ENCODE data around the gene RPL3. TPM values are rescaled to one million over a fixed set of nuclear protein-coding genes. Genes with fewer than 3 reads are reported as not detected.

The RPL3 gene
- total and polyA plus RNA-seq, 2 of the 4 experiments (the other 2 are of a cell fraction), result 2,871 to 3,312 TPM

DNA sequence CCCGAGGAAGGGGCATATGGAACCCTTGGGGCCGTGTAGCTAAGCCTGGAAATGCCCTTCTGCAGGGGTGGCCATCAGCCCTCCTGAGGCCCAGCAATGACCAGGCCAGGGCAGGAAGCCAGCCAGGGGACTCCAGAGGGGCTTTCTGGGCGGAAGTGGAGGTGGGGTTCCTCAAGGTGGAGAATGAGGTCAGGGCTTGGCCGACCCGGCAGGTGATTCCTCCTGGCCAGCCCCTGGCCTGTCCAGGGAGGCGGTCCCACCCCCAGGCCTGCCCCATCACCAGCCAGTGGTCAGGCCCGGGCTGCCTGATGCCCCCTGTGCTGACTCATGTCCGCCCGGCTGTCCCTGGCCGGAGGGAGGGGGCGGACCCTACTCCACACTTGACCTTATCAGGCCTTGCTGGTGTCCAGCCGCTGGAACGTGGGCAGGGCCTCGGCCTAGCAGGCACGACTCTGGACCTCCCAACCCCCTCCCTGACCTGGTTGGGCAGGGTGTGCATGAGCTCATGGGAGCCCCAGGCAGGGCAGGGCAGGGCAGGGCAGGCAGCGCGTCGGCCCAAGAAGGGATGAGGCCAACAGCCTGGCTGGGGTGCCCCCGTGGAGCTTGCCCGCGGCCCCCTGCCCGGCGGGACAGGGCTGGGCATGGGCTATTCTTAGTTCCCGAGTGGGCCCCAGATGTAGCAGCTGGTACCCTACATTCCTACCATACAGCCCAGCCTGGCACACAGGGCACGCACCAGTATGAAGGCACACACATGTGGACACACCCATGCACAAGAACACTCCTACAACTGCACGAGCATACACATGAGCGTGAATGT lies 35.9 kb downstream of the RPL3 start:
- peak overlapping the region; percentile 81 for H2AK9ac ChIP-seq (replicated peaks; ENCODE audit: low read depth, low read length, poor library complexity)
- dilution Hi-C loops (cut with HindIII; ENCODE audit: low sequenced_read_pairs, unreplicated experiment), result no loop called here
- no peaks in the 10 kb centered on the region for H3K36me3 ChIP-seq (ENCODE audit: control insufficient read depth, insufficient read depth, low read length)
- 0 out of 2 replicates have a peak overlapping the region, but pooled peaks have one; percentile 9 for H3K56ac ChIP-seq (ENCODE audit: extremely low read depth, insufficient read depth, low read length)
- ATAC-seq (ENCODE audit: low read depth), result peak; percentile 78
- H3K9me3 ChIP-seq (ENCODE audit: control insufficient read depth, insufficient read depth, low read length), result peaks cover 8% of the 10 kb centered on the region
- H3K27me3 ChIP-seq (ENCODE audit: control insufficient read depth, insufficient read depth, low read length), result no peaks in the 10 kb centered on the region
- H4K91ac ChIP-seq (ENCODE audit: insufficient read depth, low read depth, low read length), result peak overlapping the region; percentile 72
- H4K20me1 ChIP-seq (ENCODE audit: insufficient read depth, low read length), result no peaks in the 10 kb centered on the region
- peak overlapping the region; percentile 52 for H2BK5ac ChIP-seq (ENCODE audit: low read depth, low read length, poor library complexity, severe bottlenecking)
- H3K9me1 ChIP-seq (ENCODE audit: insufficient read depth, low read length), result peaks cover 13% of the 10 kb centered on the region
- peak overlapping the region; percentile 95 for H3K4ac ChIP-seq (ENCODE audit: low read depth, low read length)
- H3K9ac ChIP-seq (ENCODE audit: low read depth, low read length), result no peak overlapping the region
- peak overlapping the region; percentile 40 for H3K27ac ChIP-seq (ENCODE audit: insufficient read depth, low read length)
- peak overlapping the region; percentile 28 for H4K5ac ChIP-seq (ENCODE audit: low read depth, low read length)
- peak overlapping the region; percentile 73 for H3K14ac ChIP-seq (replicated peaks; ENCODE audit: low read depth, low read length)
- H4K8ac ChIP-seq (ENCODE audit: low read depth in 2 of 2, low read length in 2 of 2), result peak overlapping the region; percentile 89 to 91
- peak overlapping the region; percentile 78 for H2BK120ac ChIP-seq (ENCODE audit: low read depth, low read length)
- ChIA-PET POLR2A (ENCODE audit: unreplicated experiment) (interaction anchor here (0.6 kb wide), 1 partner anchor 30 kb away, joined by 7 read pairs; no protein-coding TSS in a partner anchor), CTCF (interaction anchor here (0.6 to 0.8 kb wide), 3 partner anchors 39 to 78 kb away, joined by 3 read pairs; no protein-coding TSS in a partner anchor)
- H3K18ac ChIP-seq (ENCODE audit: low read depth, low read length), result peak overlapping the region; percentile 40; the same call in 1 of the 2 replicates
- H3K4me3 ChIP-seq (ENCODE audit: insufficient read depth, low read depth, low read length), result no peak overlapping the region
- peak overlapping the region; percentile 81 for H2BK20ac ChIP-seq (ENCODE audit: low read depth, low read length)
- BruUV-seq (replicated peaks), result no TSS peak
- peak overlapping the region; percentile 34; the same call in 1 of the 2 replicates for H3K23ac ChIP-seq (ENCODE audit: low read depth, low read length)
- H3K4me1 ChIP-seq (ENCODE audit: control insufficient read depth, insufficient read depth, low read length), result peaks cover 18% of the 10 kb centered on the region
- no peak overlapping the region for H3K4me2 ChIP-seq (ENCODE audit: low read depth, low read length)
- WGBS, 2 experiments (ENCODE audit: extremely low coverage in 2 of 2, insufficient read length in 1 of 2), result 93% methylated on average over 14 of the region's 27 CpGs; no CpG with 5 or more reads in 1 of the 2 experiments
- in situ Hi-C loops (cut with MboI; ENCODE audit: low sequenced_read_pairs), result no loop called here
- H3K79me1 ChIP-seq (ENCODE audit: low read depth in 1 of 2, low read length in 2 of 2), result 0 out of 4 replicates have a peak, but pooled peaks cover 0 to 5% of the 10 kb centered on the region in 2 experiments
- H2AK5ac ChIP-seq (ENCODE audit: low read depth, low read length), result peak overlapping the region; percentile 100
- TF ChIP-seq MAZ (IDR thresholded peaks at IDR 0.05; ENCODE audit: borderline replicate concordance, low read depth, low read length), result no peak
- TF ChIP-seq POLR2A (IDR thresholded peaks at IDR 0.05; ENCODE audit: low read depth, low read length), result no peak
- TF ChIP-seq MAFK (IDR thresholded peaks at IDR 0.05; ENCODE audit: low read depth, low read length), result no peak
- TF ChIP-seq, protein P1, sequence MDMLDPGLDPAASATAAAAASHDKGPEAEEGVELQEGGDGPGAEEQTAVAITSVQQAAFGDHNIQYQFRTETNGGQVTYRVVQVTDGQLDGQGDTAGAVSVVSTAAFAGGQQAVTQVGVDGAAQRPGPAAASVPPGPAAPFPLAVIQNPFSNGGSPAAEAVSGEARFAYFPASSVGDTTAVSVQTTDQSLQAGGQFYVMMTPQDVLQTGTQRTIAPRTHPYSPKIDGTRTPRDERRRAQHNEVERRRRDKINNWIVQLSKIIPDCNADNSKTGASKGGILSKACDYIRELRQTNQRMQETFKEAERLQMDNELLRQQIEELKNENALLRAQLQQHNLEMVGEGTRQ (IDR thresholded peaks at IDR 0.05; ENCODE audit: low read depth, low read length), result no peak
- TF ChIP-seq NFE2L2 (IDR thresholded peaks at IDR 0.05; ENCODE audit: low read depth, low read length), result 0 out of 2 replicates have a peak, but pooled peaks have one; percentile 5
- TF ChIP-seq CEBPB (IDR thresholded peaks at IDR 0.05; ENCODE audit: low read depth, low read length), result no peak
- no peak for TF ChIP-seq RAD21 (IDR thresholded peaks at IDR 0.05; ENCODE audit: low read length)
- peak; percentile 26 for DNase-seq
- H2AFZ ChIP-seq (replicated peaks; ENCODE audit: low read length, poor library complexity), result peak overlapping the region; percentile 87
- intact Hi-C loops (cut with micrococcal nuclease), result no loop called here
- H2BK15ac ChIP-seq (ENCODE audit: low read depth, low read length), result peak overlapping the region; percentile 76; the same call in 2 of the 3 replicates

All from IMR-90 (cell line).